GM21619 (cell line): Measurements from ENCODE around the gene NPAS3.

Source experiments
- ATAC-seq: cut with Tn5 transposase; IDR thresholded peaks from one replicate; pipeline ENCODE4 v1.9.1; 2021; ENCODE audit not compliant: unreplicated experiment

Gene NPAS3

DNA sequence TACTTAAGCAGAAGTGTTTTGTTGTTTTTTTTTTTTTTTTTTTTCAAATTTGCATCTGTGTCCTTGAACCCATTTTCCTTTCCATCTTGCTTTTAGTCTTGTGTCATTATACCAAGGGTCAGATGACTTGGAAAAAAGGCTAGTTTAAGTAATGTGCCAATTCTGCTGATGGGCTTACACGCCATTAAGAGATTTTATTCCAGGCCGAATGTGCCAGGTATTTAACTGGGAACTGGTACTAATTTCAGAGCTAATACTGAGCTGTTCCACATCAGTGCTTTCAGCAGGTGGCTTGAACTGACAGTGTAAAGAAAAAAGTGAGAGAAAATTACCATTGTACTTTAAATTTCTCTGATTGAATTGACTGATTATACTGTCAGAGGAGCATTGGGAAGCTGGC is 224.9 kb downstream of the NPAS3 start:
- ATAC-seq, result no peak

- no peak for ATAC-seq
Observed at GRCh38 chr14:33165144-33165925, 226.7 kb downstream of the NPAS3 start.

DNA sequence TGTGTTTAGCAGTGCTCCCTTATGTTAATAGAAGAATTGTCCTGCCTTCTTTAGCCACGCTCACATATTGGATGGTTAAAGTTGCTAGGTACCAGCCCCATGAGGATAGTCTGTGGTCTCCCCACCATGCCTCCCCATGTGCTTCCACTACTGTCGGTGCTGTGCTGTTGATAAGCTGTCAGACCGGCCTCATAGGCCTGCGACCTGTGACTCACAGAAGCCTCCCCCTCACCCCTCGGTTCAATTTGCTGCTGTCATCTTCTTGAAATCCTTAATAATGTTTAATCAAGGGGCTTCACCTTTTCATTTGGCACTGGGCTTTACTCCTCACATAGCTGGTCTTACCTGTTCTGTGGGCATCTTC is 227.2 kb downstream of the NPAS3 start:
- ATAC-seq, result no peak

DNA sequence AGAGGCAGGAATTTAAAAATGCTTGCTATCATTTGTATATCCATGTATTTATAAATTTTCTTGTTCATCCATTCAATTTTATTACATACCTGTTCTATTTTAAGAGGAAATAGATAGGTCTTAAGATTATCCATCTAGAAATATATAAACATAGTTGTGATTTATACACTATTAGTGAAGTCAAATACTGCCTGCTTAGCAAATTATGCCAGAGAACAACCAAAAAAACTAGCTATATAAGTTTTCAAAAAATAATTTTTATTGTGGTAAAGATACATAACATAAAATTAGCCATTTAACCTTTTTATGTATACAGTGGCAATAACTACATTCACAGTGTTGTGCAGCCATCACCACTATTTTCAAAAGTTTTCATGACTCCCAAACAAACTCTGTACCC is 237.3 kb downstream of the NPAS3 start:
- ATAC-seq, result no peak

- ATAC-seq, result no peak
Observed at GRCh38 chr14:33184587-33184986, 245.9 kb downstream of the NPAS3 start.

DNA sequence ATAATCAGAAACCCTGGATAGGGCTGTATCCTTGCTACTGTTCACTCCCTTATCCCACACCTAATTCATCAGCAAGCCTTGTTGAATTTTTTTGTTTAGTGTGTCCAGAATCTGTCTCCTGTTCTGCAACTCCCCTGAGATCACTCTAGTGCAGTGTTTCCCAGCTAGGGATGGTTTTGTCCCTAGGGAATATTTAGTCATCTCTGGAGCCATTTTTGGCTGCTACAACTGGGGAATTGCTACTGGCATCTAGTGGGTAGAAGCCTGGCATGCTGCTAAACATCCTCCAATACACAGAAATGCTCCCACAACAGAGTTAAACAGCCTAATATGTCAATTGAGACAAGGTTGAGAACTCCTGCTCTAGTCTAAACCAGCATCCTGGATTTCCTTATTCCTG is 248.0 kb downstream of the NPAS3 start:
- no peak for ATAC-seq

- no peak for ATAC-seq
Observed at GRCh38 chr14:33188880-33189279, 250.2 kb downstream of the NPAS3 start.

GRCh38 chr14:33191855-33192254 is 253.2 kb downstream of the NPAS3 start:
- ATAC-seq, result no peak

- no peak for ATAC-seq
Observed at GRCh38 chr14:33194551-33194950, 255.9 kb downstream of the NPAS3 start.

DNA sequence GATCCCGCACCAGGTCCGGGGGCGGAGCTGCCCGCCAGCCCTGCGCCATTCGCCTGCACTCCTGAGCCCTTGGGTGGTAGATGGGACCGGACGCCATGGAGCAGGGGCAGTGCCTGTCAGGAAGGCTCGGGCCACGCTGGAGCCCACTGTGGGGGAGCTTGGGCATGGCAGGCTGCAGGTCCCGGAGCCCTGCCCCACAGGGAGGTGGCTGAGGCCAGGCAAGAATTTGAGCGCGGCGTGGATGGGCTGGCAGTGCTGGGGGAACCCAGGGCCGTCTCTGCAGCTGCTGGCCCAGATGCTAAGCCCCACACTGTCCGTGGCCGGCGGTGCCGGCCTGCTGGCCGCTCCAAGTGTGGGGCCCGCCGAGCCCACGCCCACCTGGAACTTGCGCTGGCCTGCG is 260.0 kb downstream of the NPAS3 start:
- no peak for ATAC-seq

DNA sequence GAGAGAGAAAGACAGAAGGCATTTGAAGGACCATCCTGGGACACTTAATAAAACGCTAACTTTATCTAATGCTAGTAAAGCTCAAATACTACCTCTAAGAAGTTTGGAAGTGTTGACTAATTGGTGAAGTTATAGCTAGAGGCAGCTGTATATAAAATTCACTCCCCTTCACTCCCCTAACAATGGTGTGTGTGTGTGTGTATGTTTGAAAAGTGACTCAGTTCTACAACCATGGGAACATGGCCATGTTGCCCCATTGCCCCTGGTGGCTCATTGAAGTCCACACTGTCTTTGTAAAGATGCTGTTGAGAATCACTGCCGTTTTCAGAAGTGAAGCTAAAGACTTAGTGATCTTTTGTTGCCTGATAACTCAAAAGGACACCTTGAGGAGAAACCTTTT is 262.4 kb downstream of the NPAS3 start:
- ATAC-seq, result no peak

GRCh38 chr14:33206981-33207380 is 268.3 kb downstream of the NPAS3 start:
- ATAC-seq, result no peak

DNA sequence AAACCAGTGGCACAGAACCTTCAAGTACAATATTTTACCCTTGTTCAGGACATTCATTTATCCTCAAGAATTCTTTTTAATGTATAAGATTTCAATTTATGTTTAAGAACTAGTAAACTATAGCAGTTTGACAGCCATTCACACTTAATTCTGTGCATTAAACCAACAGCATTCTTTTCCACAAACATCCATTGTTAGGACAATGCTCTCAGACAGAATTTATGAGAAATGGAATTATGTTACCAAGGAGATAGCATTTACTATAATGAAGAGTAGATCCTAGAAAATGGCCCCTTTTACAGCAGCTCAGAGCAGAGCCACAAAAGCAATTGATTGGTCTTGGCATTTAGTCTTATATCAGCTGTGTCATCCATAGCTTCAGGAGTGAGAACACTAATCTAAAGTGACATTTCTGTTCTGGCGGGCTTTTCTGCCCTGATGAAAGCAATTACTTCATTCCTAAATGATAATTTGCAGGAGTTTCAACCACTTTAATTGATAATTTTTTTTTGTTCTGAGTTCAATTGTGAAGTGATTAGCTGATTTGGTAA is 268.9 kb downstream of the NPAS3 start:
- ATAC-seq, result no peak

DNA sequence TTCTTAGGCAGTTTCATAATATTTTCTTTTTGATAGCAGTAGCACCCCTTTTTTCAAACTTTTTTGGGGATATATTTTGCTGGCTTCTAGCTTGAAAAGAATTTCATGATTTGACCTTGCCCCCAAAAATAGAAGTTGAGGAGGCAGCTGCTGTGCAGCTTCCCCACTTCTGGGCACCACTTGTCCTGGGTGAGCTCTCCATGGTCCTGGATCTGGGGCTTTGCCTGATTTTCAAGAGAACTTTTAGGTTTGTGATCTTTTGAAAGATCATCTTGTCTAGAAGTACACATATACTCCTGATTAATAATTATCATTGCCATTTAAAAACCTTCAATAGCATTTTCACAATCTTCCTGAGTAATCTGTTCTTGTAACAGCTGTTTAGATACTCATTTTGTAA is 271.6 kb downstream of the NPAS3 start:
- no peak for ATAC-seq

DNA sequence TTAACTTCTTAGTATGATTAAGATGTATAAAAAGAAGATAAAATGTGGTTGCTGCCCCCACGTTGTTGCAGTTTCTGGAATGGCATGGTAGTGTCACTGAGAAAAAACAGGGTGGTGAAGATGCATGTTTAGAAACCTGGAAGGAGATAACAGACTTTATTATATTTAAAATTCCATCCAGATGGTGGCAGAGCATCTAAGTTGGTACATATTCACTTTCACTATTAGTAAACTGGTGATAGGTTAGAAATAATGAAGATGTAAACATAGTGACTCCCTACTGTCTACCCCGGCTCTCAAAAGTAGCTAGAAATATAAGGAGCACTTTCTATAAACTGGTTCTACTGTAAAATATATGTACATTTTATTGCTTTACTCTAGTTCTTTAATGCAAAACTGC is 279.3 kb downstream of the NPAS3 start:
- ATAC-seq, result no peak

DNA sequence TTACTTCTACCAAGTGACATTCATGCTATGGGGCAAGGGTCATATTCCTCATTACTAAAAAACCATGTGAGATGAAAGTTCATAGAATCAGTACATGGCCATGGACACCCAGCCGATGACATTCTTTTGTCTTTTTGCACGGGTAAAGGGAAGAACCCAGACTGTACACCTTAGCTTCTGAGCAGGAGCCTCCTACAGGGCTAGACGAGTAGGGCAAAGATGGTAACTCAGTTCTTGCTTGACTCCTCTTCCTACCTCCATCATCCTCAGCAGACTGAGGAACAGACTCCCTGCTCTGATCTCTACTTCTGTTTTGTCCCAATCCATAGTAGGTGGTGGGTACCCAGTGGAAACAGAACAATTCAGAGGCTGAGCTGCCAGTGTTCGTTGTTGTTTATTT is 281.3 kb downstream of the NPAS3 start:
- no peak for ATAC-seq

GRCh38 chr14:33229269-33229929 is 290.7 kb downstream of the NPAS3 start:
- ATAC-seq, result no peak

DNA sequence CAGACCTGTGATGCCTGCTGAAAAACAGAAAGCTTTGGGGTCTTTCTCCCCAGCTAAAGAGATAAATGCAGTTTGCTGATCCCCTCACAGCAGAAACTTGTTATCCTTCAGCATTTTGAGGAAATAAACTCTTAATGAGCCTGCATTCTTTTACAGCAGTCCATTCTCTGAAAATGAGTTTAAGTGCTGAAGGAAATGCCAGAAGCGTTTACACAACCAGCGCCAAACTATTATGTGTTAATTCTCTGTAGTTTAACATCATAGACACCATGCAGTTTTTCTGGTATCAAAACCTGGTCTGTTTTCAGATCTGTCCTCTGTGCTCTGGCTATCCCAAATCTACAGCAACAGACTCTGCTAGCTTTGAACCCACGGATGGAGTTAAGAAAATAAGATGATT is 291.3 kb downstream of the NPAS3 start:
- no peak for ATAC-seq

DNA sequence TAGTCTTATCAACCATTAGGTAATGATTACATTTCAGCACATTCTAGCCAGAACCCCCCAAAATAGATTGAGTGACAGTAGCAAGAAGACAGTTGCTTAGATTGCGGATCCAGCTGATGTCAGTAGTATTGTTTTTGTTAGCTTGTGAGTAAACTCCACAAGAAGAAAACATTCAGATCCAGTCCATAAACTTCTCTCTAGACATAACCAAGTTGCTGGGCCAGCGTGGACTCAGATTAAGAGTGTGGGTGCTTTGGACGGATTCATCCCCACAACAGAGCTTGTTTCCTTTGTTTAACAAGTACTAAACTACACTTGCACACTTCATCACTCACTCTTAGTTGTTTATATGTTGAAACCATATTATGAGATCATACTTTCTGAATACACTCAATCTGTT is 293.4 kb downstream of the NPAS3 start:
- no peak for ATAC-seq

DNA sequence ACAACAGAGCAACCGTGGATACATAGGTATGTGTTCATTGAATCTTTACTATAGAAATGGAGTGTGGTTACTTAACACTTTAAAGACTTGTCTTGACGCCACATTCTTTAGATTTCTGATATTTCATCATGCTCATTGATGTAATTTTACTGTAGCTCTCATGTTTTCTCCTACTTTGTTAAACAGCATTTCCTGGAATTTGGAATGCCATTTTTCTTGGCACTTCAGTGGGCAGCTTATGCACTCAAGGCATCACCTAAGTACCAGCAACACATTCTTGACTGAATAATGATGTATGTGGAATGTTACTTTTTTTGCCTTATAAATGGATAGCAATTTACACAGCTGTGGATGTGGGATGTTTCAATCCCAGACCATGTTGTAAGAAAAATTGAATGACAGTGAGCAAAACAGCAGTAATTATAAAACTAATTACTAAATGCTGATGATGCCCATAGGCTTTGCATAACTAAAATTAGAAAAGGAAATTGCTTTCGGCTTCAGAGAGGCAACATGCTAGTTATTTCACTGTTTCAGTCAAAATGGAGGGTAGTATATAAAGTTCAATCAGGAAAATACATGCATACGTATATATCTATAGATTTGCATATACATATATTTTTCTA is 298.5 kb downstream of the NPAS3 start:
- ATAC-seq, result no peak

DNA sequence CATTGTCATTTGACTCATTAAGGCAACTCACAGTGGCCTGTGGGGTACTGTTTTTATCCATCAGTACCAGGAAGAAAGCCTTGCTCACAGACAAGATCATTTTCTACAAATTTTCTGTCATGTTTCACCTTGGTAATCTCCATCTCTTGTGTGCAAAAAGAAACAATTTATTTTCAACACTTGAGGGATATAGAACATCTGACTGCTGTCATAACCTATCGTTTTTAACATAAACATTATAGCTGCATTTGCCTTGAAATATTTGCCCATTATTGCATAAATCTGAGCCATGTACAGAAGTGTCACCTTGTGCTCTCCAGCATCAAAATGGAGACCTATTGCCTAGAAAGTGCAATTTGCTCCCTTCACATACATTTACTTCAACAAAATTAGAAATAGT is 300.8 kb downstream of the NPAS3 start:
- no peak for ATAC-seq

- ATAC-seq, result no peak
Observed at GRCh38 chr14:33240466-33240865, 301.8 kb downstream of the NPAS3 start.
